HEK293 (cell line): ENCODE results near the gene KCNJ6.

Source experiments
- BCL6B ChIP-seq: fragments of 450-650 bp; formaldehyde crosslinking; IDR thresholded peaks from 2 replicates; pipeline ENCODE4 v1.5.1; 2017; ENCODE audit warnings: missing biosample characterization, missing genetic modification characterization
- FEZF1 ChIP-seq: fragments of 450-650 bp; formaldehyde crosslinking; IDR thresholded peaks from 2 replicates; pipeline ENCODE4 v1.5.1; 2016; ENCODE audit warnings: missing biosample characterization, missing genetic modification characterization
- GFI1B ChIP-seq: fragments of 450-650 bp; formaldehyde crosslinking; IDR thresholded peaks from 2 replicates; pipeline ENCODE4 v1.5.1; 2016; ENCODE audit warnings: missing biosample characterization, missing genetic modification characterization
- GLIS1 ChIP-seq: fragments of 450-650 bp; formaldehyde crosslinking; IDR thresholded peaks from 2 replicates; pipeline ENCODE4 v1.5.1; 2016; ENCODE audit warnings: missing biosample characterization, missing genetic modification characterization
- REPIN1 ChIP-seq: fragments of 450-650 bp; formaldehyde crosslinking; IDR thresholded peaks from 2 replicates; pipeline ENCODE4 v1.5.1; 2017; ENCODE audit warnings: missing biosample characterization, missing genetic modification characterization, low read depth
- TSHZ1 ChIP-seq: fragments of 450-650 bp; formaldehyde crosslinking; IDR thresholded peaks from 2 replicates; pipeline ENCODE4 v1.5.1; 2016; ENCODE audit warnings: missing biosample characterization, missing genetic modification characterization, borderline replicate concordance
- ZFP3 ChIP-seq: fragments of 450-650 bp; formaldehyde crosslinking; IDR thresholded peaks from 2 replicates; pipeline ENCODE4 v1.5.1; 2016; ENCODE audit warnings: low read depth, missing biosample characterization, missing genetic modification characterization
- ZFP69B ChIP-seq: fragments of 450-650 bp; formaldehyde crosslinking; IDR thresholded peaks from 2 replicates; pipeline ENCODE4 v1.5.1; 2016; ENCODE audit warnings: missing biosample characterization, missing genetic modification characterization
- ZNF146 ChIP-seq: fragments of 450-650 bp; formaldehyde crosslinking; IDR thresholded peaks from 2 replicates; pipeline ENCODE4 v1.5.1; 2016; ENCODE audit warnings: missing biosample characterization, missing genetic modification characterization
- ZNF155 ChIP-seq: fragments of 450-650 bp; formaldehyde crosslinking; IDR thresholded peaks from 2 replicates; pipeline ENCODE4 v1.5.1; 2016; ENCODE audit warnings: missing biosample characterization, missing genetic modification characterization
- ZNF157 ChIP-seq: fragments of 450-650 bp; formaldehyde crosslinking; IDR thresholded peaks from 2 replicates; pipeline ENCODE4 v1.5.1; 2016; ENCODE audit warnings: missing biosample characterization, missing genetic modification characterization
- ZNF350 ChIP-seq: fragments of 450-650 bp; formaldehyde crosslinking; IDR thresholded peaks from 2 replicates; pipeline ENCODE4 v1.5.0; 2017; ENCODE audit warnings: missing biosample characterization, mild to moderate bottlenecking, missing genetic modification characterization
- ZNF354C ChIP-seq: fragments of 450-650 bp; formaldehyde crosslinking; IDR thresholded peaks from 2 replicates; pipeline ENCODE4 v1.5.1; 2016; ENCODE audit warnings: missing biosample characterization, missing genetic modification characterization, low read depth, borderline replicate concordance
- ZNF398 ChIP-seq: fragments of 450-650 bp; formaldehyde crosslinking; IDR thresholded peaks from 2 replicates; pipeline ENCODE4 v1.5.1; 2017; ENCODE audit warnings: missing biosample characterization, missing genetic modification characterization
- ZNF529 ChIP-seq: fragments of 450-650 bp; formaldehyde crosslinking; IDR thresholded peaks from 2 replicates; pipeline ENCODE4 v1.5.1; 2017; ENCODE audit warnings: missing genetic modification characterization, missing biosample characterization; ENCODE audit not compliant: insufficient replicate concordance
- ZNF544 ChIP-seq: fragments of 450-650 bp; formaldehyde crosslinking; IDR thresholded peaks from 2 replicates; pipeline ENCODE4 v1.5.0; 2017; ENCODE audit warnings: missing biosample characterization, missing genetic modification characterization
- ZNF660 ChIP-seq: fragments of 450-650 bp; IDR thresholded peaks from 2 replicates; pipeline ENCODE4 v1.5.1; 2018; ENCODE audit warnings: missing biosample characterization, mild to moderate bottlenecking, missing genetic modification characterization
- ZNF677 ChIP-seq: fragments of 450-650 bp; IDR thresholded peaks from 2 replicates; pipeline ENCODE4 v1.5.0; 2018; ENCODE audit warnings: missing biosample characterization, mild to moderate bottlenecking, missing genetic modification characterization, moderate library complexity
- ZNF792 ChIP-seq: fragments of 450-650 bp; formaldehyde crosslinking; IDR thresholded peaks from 2 replicates; pipeline ENCODE4 v1.5.1; 2016; ENCODE audit warnings: missing biosample characterization, missing genetic modification characterization
- ZSCAN4 ChIP-seq: fragments of 450-650 bp; formaldehyde crosslinking; IDR thresholded peaks from 2 replicates; pipeline ENCODE4 v1.5.1; 2017; ENCODE audit warnings: missing biosample characterization, missing genetic modification characterization

Gene KCNJ6

GRCh38 chr21:37878946-37879660 lies 37.2 kb downstream of the KCNJ6 start (continued):
- TF ChIP-seq TSHZ1 (tag by site-specific recombination) (no peak), ZNF677 (tag by site-specific recombination) (no peak), ZSCAN4 (tag by site-specific recombination) (no peak), ZNF398 (tag by site-specific recombination) (peak; percentile 30; the same call in 1 of the 2 replicates), BCL6B (tag by site-specific recombination) (peak; percentile 23; the same call in 1 of the 2 replicates), ZNF660 (peak; percentile 75; the same call in 1 of the 2 replicates), ZNF792 (tag by site-specific recombination) (no peak), ZFP69B (no peak), ZNF155 (tag by site-specific recombination) (no peak), ZNF354C (no peak), ZFP3 (no peak), FEZF1 (tag by site-specific recombination) (no peak), ZNF529 (tag by site-specific recombination) (no peak), ZNF146 (tag by site-specific recombination) (no peak), GLIS1 (tag by site-specific recombination) (no peak), ZNF544 (peak; percentile 97), REPIN1 (no peak), ZNF157 (no peak), GFI1B (tag by site-specific recombination) (no peak), ZNF350 (tag by site-specific recombination) (peak; percentile 89)
